ENCODE measurements around the gene RTL9.
"Not testable (repeated sequence)": the region's sequence is repeated elsewhere in the genome, so short reads cannot be mapped to it uniquely, and the experiment has no call there.

DNA sequence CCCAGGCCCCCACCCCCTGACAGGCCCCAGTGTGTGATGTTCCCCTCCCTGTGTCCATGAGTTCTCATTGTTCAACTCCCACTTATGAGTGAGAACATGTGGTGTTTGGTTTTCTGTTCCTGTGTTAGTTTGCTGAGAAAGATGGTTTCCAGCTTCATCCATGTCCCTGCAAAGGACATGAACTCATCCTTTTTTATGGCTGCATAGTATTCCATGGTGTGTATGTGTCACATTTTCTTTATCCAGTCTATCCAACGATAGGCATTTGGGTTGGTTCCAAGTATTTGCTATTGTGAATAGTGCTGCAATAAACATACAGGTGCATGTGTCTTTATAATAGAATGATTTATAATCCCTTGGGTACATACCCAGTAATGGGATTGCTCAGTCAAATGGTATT lies 30.0 kb upstream of the RTL9 start:
- TF ChIP-seq POLR2A, CTCF, POLR2AphosphoS5 (IDR thresholded peaks at IDR 0.05): not testable (repeated sequence)
